Kidney epithelial cell (primary cell): ENCODE results near the gene GNAI2. TPM values are rescaled to one million over a fixed set of nuclear protein-coding genes. Genes with fewer than 3 reads are reported as not detected.
A peak's percentile ranks its signal among the peaks of the same experiment; 100 is the strongest.
"Not testable (repeated sequence)": the region's sequence is repeated elsewhere in the genome, so short reads cannot be mapped to it uniquely, and the experiment has no call there.

Experiments
- DNase-seq: peaks from one replicate; pipeline ENCODE4 v3.0.0-alpha.2; 2010; ENCODE audit warnings: low read depth
- H3K27me3 ChIP-seq: 2 replicates; pipeline ENCODE4 v1.6.0; 2011; ENCODE audit warnings: low read length; ENCODE audit not compliant: control insufficient read depth, insufficient read depth
- H3K36me3 ChIP-seq: 2 replicates; pipeline ENCODE4 v1.5.1; 2011; ENCODE audit warnings: low read length; ENCODE audit not compliant: control insufficient read depth, insufficient read depth
- H3K4me3 ChIP-seq: 2 replicates; pipeline ENCODE4 v1.5.1; 2011; ENCODE audit warnings: low read depth, mild to moderate bottlenecking, control low read depth, low read length
- total RNA-seq: library from RNA; depleted of rRNA; stranded (reverse); fragments of >200 nt; gene quantifications from 2 replicates; pipeline ENCODE4 v1.2.3, GENCODE V29; 2015
- TF ChIP-seq, protein P1 (sequence below): IDR thresholded peaks from 2 replicates; pipeline ENCODE4 v1.5.1; 2011; ENCODE audit warnings: mild to moderate bottlenecking, moderate library complexity, low read length, control low read depth, inconsistent platforms; ENCODE audit not compliant: insufficient read depth, poor library complexity, severe bottlenecking

GNAI2 gene
- total RNA-seq, 1 donor from 2014 or later, result 208 TPM

- TF ChIP-seq, protein P1, sequence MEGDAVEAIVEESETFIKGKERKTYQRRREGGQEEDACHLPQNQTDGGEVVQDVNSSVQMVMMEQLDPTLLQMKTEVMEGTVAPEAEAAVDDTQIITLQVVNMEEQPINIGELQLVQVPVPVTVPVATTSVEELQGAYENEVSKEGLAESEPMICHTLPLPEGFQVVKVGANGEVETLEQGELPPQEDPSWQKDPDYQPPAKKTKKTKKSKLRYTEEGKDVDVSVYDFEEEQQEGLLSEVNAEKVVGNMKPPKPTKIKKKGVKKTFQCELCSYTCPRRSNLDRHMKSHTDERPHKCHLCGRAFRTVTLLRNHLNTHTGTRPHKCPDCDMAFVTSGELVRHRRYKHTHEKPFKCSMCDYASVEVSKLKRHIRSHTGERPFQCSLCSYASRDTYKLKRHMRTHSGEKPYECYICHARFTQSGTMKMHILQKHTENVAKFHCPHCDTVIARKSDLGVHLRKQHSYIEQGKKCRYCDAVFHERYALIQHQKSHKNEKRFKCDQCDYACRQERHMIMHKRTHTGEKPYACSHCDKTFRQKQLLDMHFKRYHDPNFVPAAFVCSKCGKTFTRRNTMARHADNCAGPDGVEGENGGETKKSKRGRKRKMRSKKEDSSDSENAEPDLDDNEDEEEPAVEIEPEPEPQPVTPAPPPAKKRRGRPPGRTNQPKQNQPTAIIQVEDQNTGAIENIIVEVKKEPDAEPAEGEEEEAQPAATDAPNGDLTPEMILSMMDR, result no peak
- DNase-seq, result no peak
- peak overlapping the region; percentile 41 for H3K4me3 ChIP-seq
- H3K36me3 ChIP-seq, result no peaks in the 10 kb centered on the region
- peaks cover 10% of the 10 kb centered on the region for H3K27me3 ChIP-seq
Observed at GRCh38 chr3:50226888-50227389, 9.1 kb upstream of the GNAI2 start.

GRCh38 chr3:50227390-50228183 is 8.4 kb upstream of the GNAI2 start:
- no peaks in the 10 kb centered on the region for H3K36me3 ChIP-seq
- H3K4me3 ChIP-seq, result peak overlapping the region; percentile 53
- peaks cover 10% of the 10 kb centered on the region for H3K27me3 ChIP-seq
- DNase-seq, result peak; percentile 61
- TF ChIP-seq, protein P1, result peak; percentile 37

GRCh38 chr3:50228184-50228763 is 7.7 kb upstream of the GNAI2 start:
- not testable (repeated sequence) for DNase-seq, H3K27me3 ChIP-seq, H3K36me3 ChIP-seq
- H3K4me3 ChIP-seq, result peak overlapping the region; percentile 53

DNA sequence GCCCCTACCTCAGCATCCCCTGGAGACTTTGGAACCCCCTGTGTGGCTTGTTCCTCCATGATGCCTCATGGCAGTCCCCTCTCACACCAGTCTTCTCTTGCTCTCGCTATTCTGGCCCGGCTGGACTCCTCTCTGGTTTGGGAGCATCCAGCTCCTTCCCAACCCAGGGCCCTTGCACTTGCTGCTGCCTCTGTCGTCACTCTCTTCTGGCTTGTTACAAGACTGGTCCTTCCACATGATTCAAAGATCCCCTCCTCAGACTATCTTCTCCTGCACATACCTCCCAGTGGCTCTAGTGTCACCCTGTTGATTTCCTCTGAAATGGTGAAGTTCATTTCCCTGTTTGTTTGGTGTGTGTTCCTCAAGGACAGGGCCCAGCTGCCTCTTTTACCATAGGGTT is 6.5 kb upstream of the GNAI2 start:
- TF ChIP-seq, protein P1, result no peak
- DNase-seq, result no peak
- Histone ChIP-seq H3K4me3 (no peak overlapping the region), H3K36me3 (no peaks in the 10 kb centered on the region), H3K27me3 (peaks cover 6% of the 10 kb centered on the region)

DNA sequence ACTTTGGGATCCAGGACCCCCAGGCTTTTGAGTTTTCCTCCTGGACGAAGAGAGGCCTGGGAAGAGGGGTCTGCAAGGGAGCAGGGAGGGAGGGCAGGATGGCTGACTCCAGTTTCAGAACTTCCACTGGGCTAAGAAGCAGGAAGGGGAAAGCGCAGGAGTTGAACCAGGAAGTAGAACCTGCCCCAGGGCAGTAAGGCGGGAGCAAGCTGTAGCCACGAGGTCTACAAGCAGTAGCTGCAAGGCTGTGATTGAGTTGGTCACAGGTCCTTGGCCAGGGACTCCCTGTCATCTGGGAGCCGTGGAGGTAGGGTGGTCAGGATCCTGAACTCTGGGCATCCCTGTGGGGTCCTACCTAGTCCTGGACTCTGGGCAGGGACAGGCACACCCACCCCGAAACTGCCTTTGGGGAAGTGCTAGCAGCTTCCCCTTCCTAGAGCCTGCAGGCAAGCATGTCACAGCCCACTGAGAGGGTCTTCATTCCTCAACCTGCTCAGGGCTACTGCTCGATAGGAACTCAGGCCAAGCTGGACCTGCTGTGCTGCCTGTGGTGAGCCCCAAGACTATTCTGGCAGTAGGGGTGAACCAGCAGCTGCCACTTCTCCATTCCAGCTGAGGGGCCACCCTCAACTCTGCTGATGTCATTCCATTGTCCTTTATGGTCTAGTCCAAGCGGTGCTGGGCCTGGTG is 5.8 kb upstream of the GNAI2 start:
- no peaks in the 10 kb centered on the region for H3K36me3 ChIP-seq
- DNase-seq, result no peak
- TF ChIP-seq, protein P1, result no peak
- H3K27me3 ChIP-seq, result peaks cover 2% of the 10 kb centered on the region
- H3K4me3 ChIP-seq, result no peak overlapping the region

GRCh38 chr3:50230794-50231125 is 5.2 kb upstream of the GNAI2 start:
- H3K4me3 ChIP-seq, result no peak overlapping the region
- TF ChIP-seq, protein P1, result no peak
- DNase-seq, result no peak
- no peaks in the 10 kb centered on the region for H3K27me3 ChIP-seq
- no peaks in the 10 kb centered on the region for H3K36me3 ChIP-seq
